Hippocampal formation (tissue), 2 donors: Measurements from ENCODE around the gene MAD1L1.
"Not testable (repeated sequence)": the region's sequence is repeated elsewhere in the genome, so short reads cannot be mapped to it uniquely, and the experiment has no call there.

Experiments used
- DNase-seq, 2 donors: peaks; one replicate each; lab custom pipeline; 2025; lab: John Stamatoyannopoulos, UW

Gene MAD1L1

GRCh38 chr7:1840744-1841143, 392.0 kb downstream of the MAD1L1 start:
- not testable (repeated sequence) for DNase-seq

GRCh38 chr7:1839701-1840100, 393.0 kb downstream of the MAD1L1 start:
- DNase-seq: no peak

DNA sequence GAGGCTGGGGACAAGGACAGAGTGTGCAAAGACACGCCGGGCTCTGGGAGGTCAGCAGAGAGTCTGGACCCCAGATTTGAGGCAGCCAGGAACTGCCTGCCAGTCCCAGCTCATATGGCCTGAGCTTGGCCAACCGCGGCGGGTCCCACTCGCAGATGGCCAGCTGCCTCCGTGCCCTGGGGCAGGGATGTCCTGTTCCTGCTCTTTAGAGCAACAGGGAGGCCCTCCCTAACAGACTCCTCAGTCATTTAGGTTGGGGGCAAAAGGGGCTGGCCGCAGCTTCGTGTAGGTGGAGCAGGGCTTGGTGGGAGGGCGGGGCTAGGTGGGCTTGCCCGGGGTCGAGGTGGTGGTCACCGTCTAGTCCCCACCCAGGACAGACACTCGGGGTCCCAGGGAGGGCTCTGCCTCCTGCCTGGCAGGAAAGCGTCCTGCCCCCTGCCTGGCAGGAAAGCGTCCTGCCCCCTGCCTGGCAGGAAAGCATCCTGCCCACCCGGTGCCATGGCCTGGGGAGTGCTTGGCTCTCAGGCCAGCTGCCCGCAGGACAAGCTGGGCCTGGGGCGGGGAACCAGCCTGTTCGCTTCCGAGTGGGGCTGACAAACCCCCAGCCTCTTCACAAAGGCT, 393.7 kb downstream of the MAD1L1 start:
- not testable (repeated sequence) for DNase-seq

GRCh38 chr7:1838544-1838872, 394.2 kb downstream of the MAD1L1 start:
- not testable (repeated sequence) for DNase-seq

DNA sequence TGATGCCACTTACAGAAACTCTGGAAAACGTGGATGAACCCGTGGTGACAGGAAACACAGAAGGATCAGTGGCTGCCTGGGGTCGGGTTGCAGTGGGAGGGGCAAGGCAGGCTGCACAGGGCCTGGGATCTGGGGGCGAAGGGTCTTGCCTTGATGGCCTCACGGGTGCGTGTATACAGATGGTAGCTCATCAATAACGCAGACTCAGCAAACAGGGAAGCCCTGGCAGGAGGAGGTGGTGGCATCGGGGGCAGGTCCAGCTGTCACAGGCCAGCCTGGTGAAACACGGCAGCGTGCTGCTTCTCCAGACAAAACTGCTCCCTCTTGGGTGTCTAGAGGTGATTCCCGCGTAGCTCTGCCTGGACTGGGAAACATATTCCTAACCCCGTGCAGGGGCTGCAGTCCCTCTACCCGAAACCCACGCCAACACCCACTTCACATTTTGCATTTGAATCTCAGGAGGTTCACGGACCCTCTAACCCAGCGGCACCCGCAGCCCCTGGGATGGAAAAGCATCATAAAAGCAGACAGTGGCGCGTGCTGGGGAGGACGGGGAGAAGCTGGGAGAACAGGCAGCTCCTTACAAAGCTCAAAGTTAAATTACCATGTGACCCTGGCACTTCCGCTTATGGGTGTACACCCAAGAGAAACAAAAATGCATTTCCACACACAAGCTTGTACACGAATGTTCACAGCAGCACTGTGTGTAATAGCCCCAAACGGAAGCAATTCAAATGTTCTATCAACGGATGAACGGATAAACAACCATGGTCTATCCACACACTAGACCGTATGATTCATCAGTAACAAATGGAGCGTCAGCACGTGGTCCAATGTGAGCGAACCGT, 394.8 kb downstream of the MAD1L1 start:
- DNase-seq: not testable (repeated sequence)

DNA sequence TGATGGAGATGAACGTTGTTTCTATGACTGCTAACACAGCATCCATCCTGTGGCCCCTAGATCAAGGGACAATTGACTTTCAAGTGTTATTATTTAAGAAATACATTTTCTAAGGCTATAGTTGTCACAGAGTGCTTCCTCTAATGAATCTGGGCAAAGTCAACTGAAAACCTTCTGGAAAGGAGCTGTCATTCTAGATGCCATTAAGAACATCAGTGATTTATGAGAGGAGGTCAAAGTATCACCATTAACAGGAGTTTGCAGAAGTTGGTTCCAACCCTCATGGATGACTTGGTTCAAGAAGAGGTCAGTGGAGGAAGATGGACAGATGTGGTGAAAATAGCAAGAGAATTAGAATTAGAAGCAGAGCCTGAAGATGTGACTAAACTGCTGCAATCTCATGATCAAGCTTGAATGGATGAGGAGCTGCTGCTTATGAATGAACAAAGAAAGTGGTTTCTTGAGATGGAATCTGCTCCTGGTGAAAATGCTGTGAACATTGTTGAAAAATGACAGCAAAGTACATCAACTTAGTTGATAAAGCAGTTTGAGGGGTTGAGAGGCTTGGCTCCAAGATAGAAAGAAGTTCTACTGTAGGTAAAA, 400.7 kb downstream of the MAD1L1 start:
- not testable (repeated sequence) for DNase-seq

DNA sequence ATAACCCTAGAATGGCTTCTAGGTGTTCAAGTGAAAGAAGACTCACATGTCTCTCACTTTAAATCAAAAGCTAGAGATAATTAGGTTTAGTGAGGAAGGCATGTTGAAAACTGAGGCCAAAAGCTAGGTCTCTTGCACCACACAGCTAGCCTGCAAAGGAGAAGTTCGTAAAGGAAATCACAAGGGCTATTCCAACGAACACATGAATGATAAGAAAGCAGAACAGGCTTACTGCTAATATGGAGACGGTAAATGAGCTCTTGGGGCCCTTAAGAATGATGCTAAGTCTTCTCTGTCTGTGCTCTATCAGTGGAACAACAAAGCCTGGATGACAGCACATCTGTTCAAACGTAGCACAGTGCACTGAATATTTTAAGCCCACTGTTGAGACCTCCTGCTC, 401.3 kb downstream of the MAD1L1 start:
- DNase-seq: not testable (repeated sequence)

DNA sequence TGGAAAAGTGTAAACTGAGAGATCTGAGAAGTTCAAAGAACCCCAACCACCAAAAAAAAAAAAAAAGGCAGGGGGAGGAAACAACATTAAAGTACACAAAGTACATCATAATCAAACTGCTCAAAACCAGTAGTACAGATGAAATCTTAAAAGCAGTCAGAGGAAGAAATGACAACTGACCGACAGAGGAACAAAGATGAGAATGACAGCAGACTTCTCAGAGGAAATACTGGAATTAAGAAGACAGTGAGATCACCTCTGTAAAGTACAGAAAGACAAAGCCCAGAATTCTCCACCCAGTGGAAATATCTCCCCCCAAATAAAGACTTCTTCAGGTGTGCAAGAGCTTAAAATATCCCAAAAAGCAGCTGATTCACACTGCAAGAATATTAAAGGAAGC, 403.1 kb downstream of the MAD1L1 start:
- not testable (repeated sequence) for DNase-seq

DNA sequence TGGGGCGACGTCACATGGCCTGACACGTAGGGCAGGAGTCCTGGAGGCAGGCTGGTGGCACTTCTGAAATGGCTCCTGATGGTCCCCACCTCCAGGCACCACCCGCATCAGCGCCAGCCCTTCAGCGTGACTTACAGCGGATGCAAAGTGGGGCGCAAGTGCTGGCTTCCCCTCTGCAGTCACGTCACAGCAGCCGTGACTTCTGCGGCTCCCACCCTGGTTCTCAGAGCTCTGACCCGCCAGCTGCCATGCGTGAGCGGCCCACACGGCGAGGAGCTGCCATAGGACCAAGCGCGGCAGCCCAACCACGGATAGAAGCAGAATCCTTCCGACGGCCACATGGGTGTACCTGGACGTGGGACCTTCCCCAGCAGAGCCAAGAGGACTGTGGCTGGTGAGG, 403.6 kb downstream of the MAD1L1 start:
- DNase-seq: no peak

DNA sequence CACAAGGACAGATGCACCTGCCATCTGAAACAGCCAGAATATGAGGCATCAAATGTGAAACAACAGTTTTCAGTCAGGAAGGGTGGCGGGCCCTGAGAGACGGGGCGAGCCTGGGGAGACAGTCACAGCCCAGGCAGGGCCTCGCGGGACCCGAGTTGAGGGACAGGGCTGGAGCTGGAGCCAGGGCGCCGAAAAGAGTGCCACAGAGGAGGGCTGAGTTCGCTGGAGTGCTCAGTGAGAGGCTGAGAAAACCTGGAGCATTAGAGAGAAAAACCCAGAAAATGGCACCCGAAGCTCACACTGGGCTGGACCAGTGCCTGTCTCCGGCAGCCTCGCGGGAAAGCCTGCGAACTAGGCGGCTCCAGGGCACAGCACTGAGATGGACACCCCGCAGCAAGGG, 404.6 kb downstream of the MAD1L1 start:
- not testable (repeated sequence) for DNase-seq

- not testable (repeated sequence) for DNase-seq
Observed at GRCh38 chr7:1827521-1827981, 405.2 kb downstream of the MAD1L1 start.

DNA sequence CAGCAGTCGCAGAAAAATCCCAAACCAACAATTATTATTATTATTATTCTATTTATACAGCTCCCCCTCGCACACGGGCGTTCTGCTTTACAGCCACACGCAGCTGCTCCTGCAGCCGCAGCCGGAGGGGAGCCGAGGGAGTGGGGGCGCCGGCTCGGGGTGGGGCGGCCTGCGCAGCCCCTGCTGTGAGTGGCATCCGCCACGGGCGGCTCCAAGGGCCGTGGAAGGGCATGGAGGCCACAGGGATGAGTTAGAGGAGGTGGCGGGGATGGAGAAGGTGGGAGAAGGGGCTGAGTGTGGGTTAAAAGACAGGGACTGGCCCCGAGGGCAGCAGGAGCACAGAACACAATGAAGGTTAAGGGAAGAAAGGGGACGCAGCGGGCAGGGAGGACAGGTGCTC, 405.8 kb downstream of the MAD1L1 start:
- not testable (repeated sequence) for DNase-seq

GRCh38 chr7:1825897-1826741, 406.6 kb downstream of the MAD1L1 start:
- DNase-seq: no peak

GRCh38 chr7:1825647-1825896, 407.2 kb downstream of the MAD1L1 start:
- not testable (repeated sequence) for DNase-seq

GRCh38 chr7:1824882-1825646, 407.7 kb downstream of the MAD1L1 start:
- DNase-seq: not testable (repeated sequence)

DNA sequence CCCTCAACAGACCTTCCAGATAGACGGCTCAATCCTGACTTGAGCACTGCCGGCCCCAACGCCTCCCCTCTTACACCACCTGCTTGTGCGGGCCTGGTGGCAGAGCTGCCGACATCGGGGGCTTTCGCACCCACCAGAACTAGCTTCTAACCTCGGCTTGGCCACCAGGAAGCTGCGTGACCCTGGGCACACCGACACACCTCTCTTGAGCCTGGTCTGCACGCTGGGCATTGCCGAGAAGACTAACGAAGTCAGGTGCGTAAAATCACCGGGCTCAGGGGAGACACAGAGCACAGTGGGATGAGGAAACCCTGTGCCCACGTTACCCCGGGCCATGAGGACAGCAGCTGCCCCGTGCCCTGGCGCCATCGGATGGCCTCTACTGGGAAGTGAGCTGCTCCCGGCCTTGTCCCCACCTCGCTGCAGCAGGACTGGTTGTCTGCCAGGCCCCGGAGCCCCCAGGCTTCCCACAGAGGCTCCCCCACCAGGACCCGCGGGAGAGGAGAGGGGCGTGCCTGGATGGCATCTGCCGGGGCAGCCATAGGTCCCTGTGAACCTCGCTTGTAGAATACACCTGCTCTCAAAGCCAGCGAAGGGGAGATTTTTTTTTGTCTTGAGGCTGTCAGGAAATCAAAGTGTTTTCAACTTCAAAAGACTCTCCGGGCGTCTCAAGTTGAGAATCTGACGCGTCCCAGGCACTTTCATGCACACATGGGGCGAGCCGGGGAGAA, 408.4 kb downstream of the MAD1L1 start:
- not testable (repeated sequence) for DNase-seq

DNA sequence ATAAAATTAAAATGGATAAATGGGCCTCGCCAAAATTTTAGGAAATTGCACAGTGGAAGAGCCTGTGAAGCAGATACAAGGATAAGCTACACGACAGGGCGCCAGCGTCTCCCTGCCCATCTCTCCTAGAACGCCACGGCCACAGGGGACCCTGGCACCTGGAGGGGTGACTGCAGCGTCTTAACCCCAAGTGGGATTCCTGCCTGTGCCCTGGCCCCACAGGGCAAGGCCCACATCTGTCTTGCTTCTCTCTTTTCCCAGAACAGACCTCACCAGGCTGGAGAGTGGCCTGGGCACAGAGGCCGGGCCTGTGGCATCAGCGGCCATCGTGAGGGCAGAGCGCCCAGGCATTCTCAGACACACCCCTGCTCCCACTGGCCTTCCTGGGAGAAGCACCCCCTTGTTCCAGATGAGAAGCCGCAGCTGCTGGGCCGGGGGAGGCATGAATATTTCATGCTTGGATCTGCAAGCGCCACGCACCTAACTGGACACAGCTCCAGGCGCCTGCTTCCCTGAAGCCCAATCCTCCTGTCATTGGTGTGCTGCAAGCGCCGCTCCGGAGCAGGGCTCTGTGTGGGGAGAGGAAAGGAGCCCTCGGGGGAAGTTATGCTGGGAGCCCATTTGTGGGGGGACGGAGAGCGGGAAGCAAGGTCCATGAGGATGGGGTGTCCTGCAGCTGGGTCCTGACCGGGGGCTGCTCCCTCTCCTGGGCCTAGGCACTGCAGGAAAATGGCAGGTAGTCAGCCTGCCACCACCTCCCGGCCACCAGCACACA, 409.2 kb downstream of the MAD1L1 start:
- no peak for DNase-seq

DNA sequence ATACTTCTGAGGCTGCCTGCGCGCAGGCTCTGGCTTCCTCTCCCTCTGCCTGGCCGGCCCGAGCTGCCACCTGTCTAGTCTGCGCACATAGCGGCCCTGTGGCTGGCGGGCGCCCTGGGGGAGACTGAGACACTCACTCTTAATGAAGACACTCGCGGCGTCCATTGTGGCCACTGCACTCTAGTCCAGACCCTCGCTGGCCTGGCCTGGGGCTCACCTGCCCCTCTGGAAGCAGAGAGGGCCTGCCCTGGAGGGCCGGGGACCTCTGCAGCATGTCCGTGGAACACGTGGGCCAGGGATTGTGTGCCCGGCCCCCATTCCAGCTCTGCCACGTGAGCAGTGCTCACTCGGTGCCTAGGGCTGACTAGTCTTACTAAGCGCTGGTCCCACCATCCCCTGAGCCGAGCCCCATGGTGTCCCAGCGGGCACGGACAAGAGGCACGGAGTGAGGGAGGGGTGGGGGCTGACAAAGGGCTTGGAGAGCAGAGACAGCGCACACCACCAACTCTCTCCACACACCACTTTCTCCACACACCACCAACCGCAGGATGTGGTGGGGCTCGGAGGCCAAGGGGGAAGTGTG, 413.4 kb downstream of the MAD1L1 start:
- no peak for DNase-seq

GRCh38 chr7:1818575-1819258, 414.0 kb downstream of the MAD1L1 start:
- no peak for DNase-seq
